WI38 (cell line): ENCODE data around the gene CDKAL1.
"Not testable (repeated sequence)": the region's sequence is repeated elsewhere in the genome, so short reads cannot be mapped to it uniquely, and the experiment has no call there.

Experiments
- H3K4me3 ChIP-seq: 2 replicates; pipeline ENCODE4 v1.5.1; 2011; ENCODE audit warnings: low read depth, mild to moderate bottlenecking, control low read depth, low read length
- TF ChIP-seq, protein P1 (sequence below): IDR thresholded peaks from 2 replicates; pipeline ENCODE4 v1.5.1; 2012; ENCODE audit warnings: low read depth, mild to moderate bottlenecking, control low read depth, low read length

The CDKAL1 gene

DNA sequence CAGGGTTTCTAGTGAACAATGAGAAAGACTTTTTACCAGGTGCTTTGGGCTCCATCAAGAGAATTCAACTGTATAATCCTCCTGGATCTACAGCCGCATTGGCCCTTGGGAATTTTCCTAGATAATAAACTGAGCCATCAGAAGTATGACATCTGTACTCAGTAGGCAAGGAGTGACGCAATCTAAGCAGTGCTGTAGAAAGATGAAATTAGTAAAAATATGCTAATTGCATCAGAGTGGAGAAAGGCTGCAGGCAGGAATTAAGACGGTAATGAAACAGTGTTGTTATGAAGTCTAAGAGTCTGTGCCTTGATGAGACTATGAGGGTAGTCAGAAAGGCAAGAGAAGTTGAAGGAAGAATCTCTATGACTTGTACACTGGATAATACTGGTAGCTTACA, 551.4 kb downstream of the CDKAL1 start:
- TF ChIP-seq, protein P1, sequence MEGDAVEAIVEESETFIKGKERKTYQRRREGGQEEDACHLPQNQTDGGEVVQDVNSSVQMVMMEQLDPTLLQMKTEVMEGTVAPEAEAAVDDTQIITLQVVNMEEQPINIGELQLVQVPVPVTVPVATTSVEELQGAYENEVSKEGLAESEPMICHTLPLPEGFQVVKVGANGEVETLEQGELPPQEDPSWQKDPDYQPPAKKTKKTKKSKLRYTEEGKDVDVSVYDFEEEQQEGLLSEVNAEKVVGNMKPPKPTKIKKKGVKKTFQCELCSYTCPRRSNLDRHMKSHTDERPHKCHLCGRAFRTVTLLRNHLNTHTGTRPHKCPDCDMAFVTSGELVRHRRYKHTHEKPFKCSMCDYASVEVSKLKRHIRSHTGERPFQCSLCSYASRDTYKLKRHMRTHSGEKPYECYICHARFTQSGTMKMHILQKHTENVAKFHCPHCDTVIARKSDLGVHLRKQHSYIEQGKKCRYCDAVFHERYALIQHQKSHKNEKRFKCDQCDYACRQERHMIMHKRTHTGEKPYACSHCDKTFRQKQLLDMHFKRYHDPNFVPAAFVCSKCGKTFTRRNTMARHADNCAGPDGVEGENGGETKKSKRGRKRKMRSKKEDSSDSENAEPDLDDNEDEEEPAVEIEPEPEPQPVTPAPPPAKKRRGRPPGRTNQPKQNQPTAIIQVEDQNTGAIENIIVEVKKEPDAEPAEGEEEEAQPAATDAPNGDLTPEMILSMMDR = no peak
- no peak overlapping the region for H3K4me3 ChIP-seq

- H3K4me3 ChIP-seq = no peak overlapping the region
- TF ChIP-seq, protein P1 = no peak
Measured at GRCh38 chr6:21087188-21087587, 552.9 kb downstream of the CDKAL1 start.

DNA sequence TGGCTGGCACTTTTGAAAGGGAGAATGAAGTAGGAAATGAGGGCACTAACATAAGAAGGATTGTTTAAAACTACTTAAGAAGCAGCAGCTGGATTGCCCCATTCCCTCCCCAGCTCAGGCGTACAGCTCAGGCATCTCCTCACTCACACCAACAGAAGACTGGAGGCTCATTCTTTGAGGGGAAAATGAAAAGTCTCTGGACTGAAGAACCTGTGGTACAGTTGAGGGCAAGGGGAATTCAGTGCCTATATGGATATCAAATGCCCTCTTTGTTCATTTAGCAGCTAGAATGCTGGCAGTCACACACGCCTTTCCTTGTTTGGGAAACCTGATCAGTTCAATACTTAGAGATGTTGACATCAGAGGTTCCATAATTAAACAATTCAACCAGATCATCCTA, 557.2 kb downstream of the CDKAL1 start:
- no peak overlapping the region for H3K4me3 ChIP-seq
- TF ChIP-seq, protein P1 = no peak

DNA sequence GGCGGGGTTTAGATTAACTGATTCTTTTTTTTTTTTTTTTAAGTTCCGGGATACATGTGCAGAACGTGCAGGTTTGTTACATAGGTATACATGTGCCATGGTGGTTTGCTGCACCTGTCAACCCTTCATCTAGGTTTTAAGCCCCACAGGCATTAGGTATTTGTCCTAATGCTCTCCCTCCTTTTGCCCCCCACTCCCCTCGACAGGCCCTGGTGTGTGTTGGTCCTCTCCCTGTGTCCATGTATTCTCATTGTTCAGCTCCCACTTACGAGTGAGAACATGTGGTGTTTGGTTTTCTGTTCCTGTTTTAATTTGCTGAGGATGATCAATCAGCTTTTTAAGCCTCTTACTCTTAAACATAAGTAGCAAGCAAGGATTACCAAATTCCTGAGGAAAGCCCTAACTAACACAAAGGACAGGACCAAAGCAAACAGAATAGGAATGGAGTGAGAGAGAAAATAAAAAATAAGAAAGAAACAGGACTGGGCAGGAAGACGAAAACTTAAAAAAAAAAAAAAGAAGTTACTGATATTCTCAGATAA, 558.0 kb downstream of the CDKAL1 start:
- not testable (repeated sequence) for H3K4me3 ChIP-seq

- TF ChIP-seq, protein P1 = no peak
- no peak overlapping the region for H3K4me3 ChIP-seq
Measured at GRCh38 chr6:21095462-21095861, 561.2 kb downstream of the CDKAL1 start.

DNA sequence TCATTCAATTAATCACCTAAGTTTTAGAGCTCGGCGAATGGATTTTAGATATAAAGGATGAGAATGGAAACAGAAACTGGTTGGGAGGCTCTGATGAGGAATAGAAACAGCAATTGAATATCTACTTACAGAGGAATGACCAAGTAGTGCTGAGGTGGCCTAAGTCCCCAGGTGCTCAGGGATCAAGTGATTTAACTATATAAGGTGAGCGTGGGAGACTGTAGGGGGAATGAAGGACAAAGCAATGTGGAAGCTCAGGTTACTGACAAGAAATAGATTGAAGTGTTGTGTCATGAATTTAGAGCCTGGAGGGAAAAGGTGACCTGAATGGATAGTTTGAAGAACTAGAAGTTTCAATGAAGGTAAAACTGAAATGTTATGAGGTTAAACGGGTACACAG, 563.9 kb downstream of the CDKAL1 start:
- TF ChIP-seq, protein P1 = no peak
- no peak overlapping the region for H3K4me3 ChIP-seq

DNA sequence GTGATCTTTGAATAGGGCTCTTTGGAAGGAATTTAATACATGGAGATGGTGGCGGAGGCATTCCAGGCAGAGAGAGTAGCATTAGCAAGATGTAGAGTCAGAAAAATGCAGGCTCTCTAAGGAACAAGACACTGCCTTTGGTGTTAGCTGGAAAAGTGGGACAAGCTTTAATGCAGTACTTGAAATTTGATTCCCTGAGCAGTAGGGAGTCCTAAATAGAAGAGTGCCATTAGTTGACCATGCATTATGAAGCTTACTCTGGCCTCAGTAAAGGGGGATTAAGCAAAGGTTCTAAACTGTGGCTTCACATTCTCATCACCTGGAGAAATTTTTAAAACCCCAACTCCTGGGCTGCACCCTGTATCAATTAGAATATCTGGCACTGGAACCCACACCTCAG, 564.5 kb downstream of the CDKAL1 start:
- TF ChIP-seq, protein P1 = no peak
- H3K4me3 ChIP-seq = no peak overlapping the region
